ENCODE data around the gene PPIL6.
"Not testable (repeated sequence)": the region's sequence is repeated elsewhere in the genome, so short reads cannot be mapped to it uniquely, and the experiment has no call there.

The PPIL6 gene

GRCh38 chr6:109377717-109378116 lies 62.7 kb downstream of the PPIL6 start:
- Histone ChIP-seq H3K27ac (ENCODE audit: low read length) (no peak overlapping the region), H3K27me3 (ENCODE audit: control insufficient read depth, insufficient read depth, low read length) (no peaks in the 10 kb centered on the region), H3K4me1 (ENCODE audit: control insufficient read depth, insufficient read depth, low read length) (no peaks in the 10 kb centered on the region), H3K36me3 (ENCODE audit: control insufficient read depth, insufficient read depth, low read length) (peaks cover 14% of the 10 kb centered on the region; the same call in 1 of the 2 replicates), H3K4me3 (ENCODE audit: low read length) (no peak overlapping the region), H3K9me3 (ENCODE audit: control insufficient read depth, insufficient read depth, low read length) (no peaks in the 10 kb centered on the region)
- DNase-seq (ENCODE audit: low read depth, low spot score) = no peak
- WGBS (ENCODE audit: insufficient coverage, insufficient read length) = no CpG with 5 or more reads among the region's 3 CpGs

- Histone ChIP-seq H3K4me1 (ENCODE audit: control insufficient read depth, insufficient read depth, low read length) (no peaks in the 10 kb centered on the region), H3K27ac (ENCODE audit: low read length) (no peak overlapping the region), H3K36me3 (ENCODE audit: control insufficient read depth, insufficient read depth, low read length) (peaks cover 19% of the 10 kb centered on the region; the same call in 1 of the 2 replicates), H3K9me3 (ENCODE audit: control insufficient read depth, insufficient read depth, low read length) (no peaks in the 10 kb centered on the region), H3K27me3 (ENCODE audit: control insufficient read depth, insufficient read depth, low read length) (no peaks in the 10 kb centered on the region), H3K4me3 (ENCODE audit: low read length) (no peak overlapping the region)
- WGBS (ENCODE audit: insufficient coverage, insufficient read length) = no CpG with 5 or more reads among the region's 4 CpGs
- DNase-seq (ENCODE audit: low read depth, low spot score) = no peak
Measured at GRCh38 chr6:109374326-109374892, 66.0 kb downstream of the PPIL6 start.

- H3K4me1 ChIP-seq (ENCODE audit: control insufficient read depth, insufficient read depth, low read length) = no peaks in the 10 kb centered on the region
- no peaks in the 10 kb centered on the region for H3K27me3 ChIP-seq (ENCODE audit: control insufficient read depth, insufficient read depth, low read length)
- peaks cover 19% of the 10 kb centered on the region; the same call in 1 of the 2 replicates for H3K36me3 ChIP-seq (ENCODE audit: control insufficient read depth, insufficient read depth, low read length)
- H3K9me3 ChIP-seq (ENCODE audit: control insufficient read depth, insufficient read depth, low read length) = no peaks in the 10 kb centered on the region
- no peak overlapping the region for H3K4me3 ChIP-seq (ENCODE audit: low read length)
- no peak overlapping the region for H3K27ac ChIP-seq (ENCODE audit: low read length)
- DNase-seq (ENCODE audit: low read depth, low spot score) = no peak
- WGBS (ENCODE audit: insufficient coverage, insufficient read length) = 100% methylated on average over 1 of the region's 4 CpGs
Measured at GRCh38 chr6:109373762-109374161, 66.7 kb downstream of the PPIL6 start.

GRCh38 chr6:109373331-109373730 lies 67.1 kb downstream of the PPIL6 start:
- no peaks in the 10 kb centered on the region for H3K27me3 ChIP-seq (ENCODE audit: control insufficient read depth, insufficient read depth, low read length)
- no peaks in the 10 kb centered on the region for H3K9me3 ChIP-seq (ENCODE audit: control insufficient read depth, insufficient read depth, low read length)
- DNase-seq (ENCODE audit: low read depth, low spot score) = no peak
- peaks cover 19% of the 10 kb centered on the region; the same call in 1 of the 2 replicates for H3K36me3 ChIP-seq (ENCODE audit: control insufficient read depth, insufficient read depth, low read length)
- H3K4me3 ChIP-seq (ENCODE audit: low read length) = no peak overlapping the region
- no CpG with 5 or more reads among the region's 4 CpGs for WGBS (ENCODE audit: insufficient coverage, insufficient read length)
- H3K27ac ChIP-seq (ENCODE audit: low read length) = no peak overlapping the region
- no peaks in the 10 kb centered on the region for H3K4me1 ChIP-seq (ENCODE audit: control insufficient read depth, insufficient read depth, low read length)

- H3K4me1 ChIP-seq (ENCODE audit: control insufficient read depth, insufficient read depth, low read length) = no peaks in the 10 kb centered on the region
- peaks cover 16% of the 10 kb centered on the region; the same call in 1 of the 2 replicates for H3K36me3 ChIP-seq (ENCODE audit: control insufficient read depth, insufficient read depth, low read length)
- no peak for DNase-seq (ENCODE audit: low read depth, low spot score)
- H3K9me3 ChIP-seq (ENCODE audit: control insufficient read depth, insufficient read depth, low read length) = no peaks in the 10 kb centered on the region
- H3K27ac ChIP-seq (ENCODE audit: low read length) = no peak overlapping the region
- H3K27me3 ChIP-seq (ENCODE audit: control insufficient read depth, insufficient read depth, low read length) = no peaks in the 10 kb centered on the region
- no CpG with 5 or more reads among the region's 2 CpGs for WGBS (ENCODE audit: insufficient coverage, insufficient read length)
- H3K4me3 ChIP-seq (ENCODE audit: low read length) = no peak overlapping the region
Measured at GRCh38 chr6:109372130-109372529, 68.3 kb downstream of the PPIL6 start.

GRCh38 chr6:109370792-109371191 lies 69.6 kb downstream of the PPIL6 start:
- no peaks in the 10 kb centered on the region for H3K9me3 ChIP-seq (ENCODE audit: control insufficient read depth, insufficient read depth, low read length)
- no peak overlapping the region for H3K27ac ChIP-seq (ENCODE audit: low read length)
- no peak overlapping the region for H3K4me3 ChIP-seq (ENCODE audit: low read length)
- H3K27me3 ChIP-seq (ENCODE audit: control insufficient read depth, insufficient read depth, low read length) = no peaks in the 10 kb centered on the region
- WGBS (ENCODE audit: insufficient coverage, insufficient read length) = no CpG with 5 or more reads among the region's 3 CpGs
- H3K4me1 ChIP-seq (ENCODE audit: control insufficient read depth, insufficient read depth, low read length) = no peaks in the 10 kb centered on the region
- H3K36me3 ChIP-seq (ENCODE audit: control insufficient read depth, insufficient read depth, low read length) = peaks cover 14% of the 10 kb centered on the region; the same call in 1 of the 2 replicates
- DNase-seq (ENCODE audit: low read depth, low spot score) = no peak

- Histone ChIP-seq H3K4me3 (ENCODE audit: low read length) (no peak overlapping the region), H3K4me1 (ENCODE audit: control insufficient read depth, insufficient read depth, low read length) (no peaks in the 10 kb centered on the region), H3K27me3 (ENCODE audit: control insufficient read depth, insufficient read depth, low read length) (no peaks in the 10 kb centered on the region), H3K36me3 (ENCODE audit: control insufficient read depth, insufficient read depth, low read length) (peaks cover 14% of the 10 kb centered on the region; the same call in 1 of the 2 replicates), H3K9me3 (ENCODE audit: control insufficient read depth, insufficient read depth, low read length) (no peaks in the 10 kb centered on the region), H3K27ac (ENCODE audit: low read length) (no peak overlapping the region)
- no CpG with 5 or more reads among the region's 1 CpG for WGBS (ENCODE audit: insufficient coverage, insufficient read length)
- DNase-seq (ENCODE audit: low read depth, low spot score) = no peak
Measured at GRCh38 chr6:109370336-109370735, 70.1 kb downstream of the PPIL6 start.

- no peak overlapping the region for H3K27ac ChIP-seq (ENCODE audit: low read length)
Measured at GRCh38 chr6:109369728-109370127, 70.7 kb downstream of the PPIL6 start.

GRCh38 chr6:109364382-109365078 lies 75.9 kb downstream of the PPIL6 start:
- not testable (repeated sequence) for H3K36me3 ChIP-seq (ENCODE audit: control insufficient read depth, insufficient read depth, low read length); H3K27me3 ChIP-seq (ENCODE audit: control insufficient read depth, insufficient read depth, low read length); H3K9me3 ChIP-seq (ENCODE audit: control insufficient read depth, insufficient read depth, low read length); H3K4me1 ChIP-seq (ENCODE audit: control insufficient read depth, insufficient read depth, low read length); H3K27ac ChIP-seq (ENCODE audit: low read length); DNase-seq (ENCODE audit: low read depth, low spot score); H3K4me3 ChIP-seq (ENCODE audit: low read length)
- WGBS (ENCODE audit: insufficient coverage, insufficient read length) = no CpG with 5 or more reads among the region's 5 CpGs

More at GRCh38 chr6:109369728-109370127, 70.7 kb downstream of the PPIL6 start:
- peaks cover 13% of the 10 kb centered on the region; the same call in 1 of the 2 replicates for H3K36me3 ChIP-seq (ENCODE audit: control insufficient read depth, insufficient read depth, low read length)
- H3K4me1 ChIP-seq (ENCODE audit: control insufficient read depth, insufficient read depth, low read length) = no peaks in the 10 kb centered on the region
- WGBS (ENCODE audit: insufficient coverage, insufficient read length) = no CpG with 5 or more reads among the region's 4 CpGs
- DNase-seq (ENCODE audit: low read depth, low spot score) = no peak
- H3K4me3 ChIP-seq (ENCODE audit: low read length) = no peak overlapping the region
- H3K27me3 ChIP-seq (ENCODE audit: control insufficient read depth, insufficient read depth, low read length) = no peaks in the 10 kb centered on the region
- H3K9me3 ChIP-seq (ENCODE audit: control insufficient read depth, insufficient read depth, low read length) = no peaks in the 10 kb centered on the region

GRCh38 chr6:109363753-109364152 lies 76.7 kb downstream of the PPIL6 start:
- H3K27ac ChIP-seq (ENCODE audit: low read length) = no peak overlapping the region
- no peak overlapping the region for H3K4me3 ChIP-seq (ENCODE audit: low read length)
- no CpG with 5 or more reads among the region's 2 CpGs for WGBS (ENCODE audit: insufficient coverage, insufficient read length)
- DNase-seq (ENCODE audit: low read depth, low spot score) = no peak
- H3K36me3 ChIP-seq (ENCODE audit: control insufficient read depth, insufficient read depth, low read length) = peaks cover 4% of the 10 kb centered on the region; the same call in 1 of the 2 replicates
- no peaks in the 10 kb centered on the region for H3K4me1 ChIP-seq (ENCODE audit: control insufficient read depth, insufficient read depth, low read length)
- H3K9me3 ChIP-seq (ENCODE audit: control insufficient read depth, insufficient read depth, low read length) = no peaks in the 10 kb centered on the region
- H3K27me3 ChIP-seq (ENCODE audit: control insufficient read depth, insufficient read depth, low read length) = no peaks in the 10 kb centered on the region
